HG03342 (cell line): Measurements from ENCODE around the gene AKAP6.
A peak's percentile ranks its signal among the peaks of the same experiment; 100 is the strongest.

ENCODE experiments used
- ATAC-seq: cut with Tn5 transposase; IDR thresholded peaks from one replicate; pipeline ENCODE4 v1.9.1; 2021; ENCODE audit warnings: mild to moderate bottlenecking, moderate library complexity; ENCODE audit not compliant: unreplicated experiment

The AKAP6 gene

GRCh38 chr14:32697114-32697513 lies 368.0 kb downstream of the AKAP6 start:
- ATAC-seq: no peak

- no peak for ATAC-seq
Measured at GRCh38 chr14:32697704-32698103, 368.6 kb downstream of the AKAP6 start.

DNA sequence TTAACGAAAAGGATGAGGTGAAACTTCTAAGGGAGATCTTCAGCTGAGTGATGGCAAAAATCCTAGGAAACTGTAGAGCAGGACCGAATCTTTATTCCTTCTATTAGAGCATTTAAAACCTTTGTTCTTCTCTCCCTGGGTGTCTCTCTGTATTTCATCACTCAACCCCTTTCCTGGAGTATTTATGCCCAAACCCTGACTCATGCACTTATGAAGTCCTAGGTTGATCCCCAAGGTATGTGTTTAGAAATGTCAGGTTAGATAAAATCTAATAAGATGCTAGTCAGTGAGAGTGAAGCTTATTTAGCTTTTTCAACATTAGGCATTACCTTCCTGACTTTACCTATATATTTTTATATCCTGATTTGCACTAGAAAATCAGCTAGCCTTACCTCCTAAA lies 369.7 kb downstream of the AKAP6 start:
- no peak for ATAC-seq

- ATAC-seq: no peak
Measured at GRCh38 chr14:32701475-32701874, 372.4 kb downstream of the AKAP6 start.

- ATAC-seq: no peak
Measured at GRCh38 chr14:32702088-32702487, 373.0 kb downstream of the AKAP6 start.

DNA sequence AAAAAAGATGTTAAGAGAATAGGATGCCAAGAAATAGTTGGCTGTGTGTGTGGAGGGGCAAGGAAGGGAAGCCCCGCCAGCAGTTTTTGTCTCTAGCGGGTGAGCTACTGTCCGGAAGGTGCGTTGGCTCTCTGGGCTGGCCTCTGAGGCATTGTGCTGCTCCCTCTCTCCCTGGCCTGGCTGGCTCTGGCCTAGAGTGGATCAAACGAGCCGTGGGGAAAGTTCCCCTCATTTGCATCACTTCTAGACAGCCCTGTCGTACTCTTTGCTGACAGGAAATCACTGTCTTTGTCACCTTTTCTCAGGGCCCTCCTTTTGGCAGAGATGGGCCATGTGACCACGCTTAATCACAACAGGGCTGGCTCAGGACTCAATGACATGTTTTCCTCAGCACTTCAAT lies 373.5 kb downstream of the AKAP6 start:
- ATAC-seq: peak; percentile 92

DNA sequence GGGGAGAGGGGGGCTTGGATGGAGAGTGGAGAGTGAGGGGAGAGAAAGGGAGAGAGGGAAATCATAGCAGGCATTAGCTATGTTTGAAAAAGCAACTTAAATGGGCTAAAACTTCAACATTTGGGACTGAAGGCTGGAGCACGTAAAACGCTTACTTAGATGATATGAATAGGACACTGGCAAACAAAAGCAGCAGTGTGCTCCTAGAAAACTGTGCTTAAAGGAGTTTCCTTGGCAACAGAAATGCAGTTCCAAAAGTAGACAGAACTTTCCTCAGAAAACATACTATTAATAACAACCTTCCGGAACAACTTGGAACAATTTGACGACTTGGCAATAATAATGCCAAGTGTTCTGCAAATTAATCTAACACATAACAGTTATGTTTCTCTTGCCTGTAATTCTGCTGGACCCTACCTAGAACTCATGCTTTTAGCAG lies 374.1 kb downstream of the AKAP6 start:
- ATAC-seq: no peak

DNA sequence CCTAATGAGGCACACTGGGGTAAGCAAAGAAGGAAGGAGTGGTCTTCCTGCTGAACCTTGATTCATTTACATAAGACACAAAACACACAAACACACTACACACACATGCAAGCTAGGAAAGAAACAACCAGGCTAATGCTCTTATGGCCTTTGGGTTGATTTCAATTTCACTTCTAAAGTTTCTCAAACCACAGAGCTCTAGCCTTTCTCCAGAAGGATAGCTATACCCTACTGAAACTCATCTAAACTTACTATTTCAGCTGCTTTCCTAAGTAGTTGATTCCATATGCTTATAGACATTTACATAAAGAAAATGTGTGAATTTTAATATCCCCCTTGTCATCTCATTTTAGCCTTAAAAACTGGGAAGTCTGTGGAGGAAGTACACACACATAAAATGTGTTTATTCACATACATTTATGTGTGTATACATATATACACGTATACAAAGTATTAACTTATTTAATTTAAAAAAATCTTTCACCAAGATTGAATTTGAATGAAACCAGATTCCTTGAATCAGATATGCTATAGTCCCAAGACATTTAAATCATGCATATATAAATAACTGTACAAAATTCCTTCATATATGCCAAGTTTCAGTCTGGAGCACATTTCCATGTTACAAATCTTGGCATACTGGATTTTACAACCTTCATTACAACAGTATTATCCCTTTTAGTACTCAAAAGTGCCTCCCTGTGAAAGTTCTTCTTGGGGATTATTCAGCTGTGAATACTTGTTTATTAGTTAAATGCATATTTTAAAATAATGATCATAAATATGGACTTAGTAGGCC lies 377.8 kb downstream of the AKAP6 start:
- no peak for ATAC-seq

- no peak for ATAC-seq
Measured at GRCh38 chr14:32707742-32708500, 378.8 kb downstream of the AKAP6 start.

- no peak for ATAC-seq
Measured at GRCh38 chr14:32709027-32709426, 379.9 kb downstream of the AKAP6 start.

- no peak for ATAC-seq
Measured at GRCh38 chr14:32710231-32710671, 381.2 kb downstream of the AKAP6 start.

DNA sequence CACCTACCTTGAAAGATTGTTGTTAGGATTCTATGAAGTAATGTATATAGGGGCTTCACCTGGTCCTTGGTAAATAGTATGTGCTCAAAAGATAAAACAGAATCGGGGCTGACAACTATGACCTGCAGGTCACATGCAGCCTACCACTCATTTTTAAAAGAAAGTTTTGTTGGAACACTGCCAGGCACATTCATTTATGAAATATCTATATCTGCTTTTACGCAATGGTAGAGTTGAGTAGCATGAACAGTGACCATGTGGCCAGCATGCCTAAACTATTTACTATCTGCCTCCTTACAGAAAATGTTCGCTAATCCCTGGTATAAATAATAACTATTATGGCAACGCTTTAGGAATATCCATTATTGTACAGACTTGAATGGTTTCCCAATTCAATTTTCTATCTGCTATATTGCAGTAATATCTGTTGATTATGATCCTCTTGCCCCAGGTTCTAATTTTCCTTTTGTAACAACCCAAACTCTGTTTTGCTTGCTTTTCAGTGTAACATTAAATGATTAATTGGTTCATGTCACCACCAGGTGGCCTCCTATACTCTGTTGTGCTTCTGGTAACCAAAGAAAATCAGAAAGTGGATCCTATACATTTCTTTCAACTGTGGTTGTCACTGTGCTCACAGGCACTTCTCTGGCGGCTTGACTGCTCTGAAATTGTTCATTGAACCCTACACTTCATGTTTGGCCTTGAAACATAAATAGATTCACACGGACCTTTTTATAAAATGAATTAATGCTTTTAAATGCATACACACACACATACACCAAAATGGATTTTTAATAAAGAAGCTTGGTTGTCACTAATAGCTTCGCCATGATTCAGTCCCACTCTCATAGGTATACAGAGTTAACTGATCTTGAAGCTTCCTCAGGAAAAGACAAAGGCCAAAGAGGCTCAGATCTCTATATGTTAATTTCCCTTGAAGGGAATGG lies 381.9 kb downstream of the AKAP6 start:
- ATAC-seq: peak; percentile 72

GRCh38 chr14:32713856-32714255 lies 384.8 kb downstream of the AKAP6 start:
- no peak for ATAC-seq

- ATAC-seq: no peak
Measured at GRCh38 chr14:32719601-32720000, 390.5 kb downstream of the AKAP6 start.

GRCh38 chr14:32720927-32721326 lies 391.8 kb downstream of the AKAP6 start:
- ATAC-seq: no peak

- ATAC-seq: no peak
Measured at GRCh38 chr14:32722631-32723183, 393.6 kb downstream of the AKAP6 start.

- ATAC-seq: no peak
Measured at GRCh38 chr14:32724867-32725471, 395.9 kb downstream of the AKAP6 start.

GRCh38 chr14:32726516-32726915 lies 397.4 kb downstream of the AKAP6 start:
- ATAC-seq: no peak

DNA sequence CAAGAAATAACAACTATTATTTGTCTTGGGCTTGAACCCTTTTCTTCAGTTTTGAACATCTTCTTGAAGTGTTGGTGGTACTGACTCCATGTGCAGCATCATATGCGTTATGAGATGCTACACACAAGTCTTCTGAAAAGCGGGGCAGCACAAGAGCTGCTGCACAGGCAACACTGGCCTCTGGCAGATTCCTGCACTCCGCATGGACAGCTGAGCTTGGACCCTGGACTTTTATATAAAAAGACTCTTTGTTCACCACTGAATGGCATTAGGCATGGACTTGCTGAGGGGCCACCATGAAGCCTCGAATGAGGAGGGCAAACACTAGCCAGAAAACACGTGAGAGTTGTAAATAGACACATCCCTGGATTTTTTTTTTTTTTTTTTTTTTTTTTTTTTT lies 398.7 kb downstream of the AKAP6 start:
- no peak for ATAC-seq

- ATAC-seq: no peak
Measured at GRCh38 chr14:32728526-32728925, 399.4 kb downstream of the AKAP6 start.
